Testis (tissue), 2 donors: Measurements from ENCODE around the gene EEF1AKMT1.

ENCODE experiments used
- CTCF ChIP-seq, 3 experiments: fragments of 450-650 bp in 2 of 3; fragments of 200-600 bp in 1 of 3; sonication (generic) in 1 of 3; IDR thresholded peaks; one replicate each; pipeline ENCODE4 v1.5.1; 2016 to 2019; ENCODE audit warnings: antibody characterized with exemption in 3 of 3, mild to moderate bottlenecking in 2 of 3, moderate library complexity in 1 of 3
- POLR2A ChIP-seq: fragments of 450-650 bp; IDR thresholded peaks from one replicate; pipeline ENCODE4 v1.6.1; 2017; ENCODE audit warnings: antibody characterized with exemption, mild to moderate bottlenecking, moderate library complexity

GRCh38 chr13:20703780-20704458 lies 69.8 kb downstream of the EEF1AKMT1 start:
- peak; percentile 34 to 61 (median 36) for TF ChIP-seq CTCF (IDR thresholded peaks at IDR 0.05)
- no peak for TF ChIP-seq POLR2A
